Prostate gland (tissue), 2 donors: ENCODE data around the gene ELF2. TPM values are rescaled to one million over a fixed set of nuclear protein-coding genes. Genes with fewer than 3 reads are reported as not detected.
"Not testable (repeated sequence)": the region's sequence is repeated elsewhere in the genome, so short reads cannot be mapped to it uniquely, and the experiment has no call there.

Experiments used
- DNase-seq: peaks from one replicate; pipeline ENCODE4 v3.0.0-alpha.2; 2019; ENCODE audit warnings: low spot score
- H3K27ac ChIP-seq, 2 donors: fragments of 200-600 bp; sonication (generic); 2 replicates each; pipeline ENCODE4 v1.5.1; 2017 to 2019
- H3K27me3 ChIP-seq: fragments of 200-600 bp; sonication (generic); replicated peaks from 2 replicates; pipeline ENCODE4 v1.5.1; 2019; ENCODE audit not compliant: insufficient read depth
- H3K36me3 ChIP-seq, 2 donors: fragments of 200-600 bp; sonication (generic); 1 replicate in 1 of 2; 2 replicates in 1 of 2; pipeline versions ENCODE4 v1.5.1 to v1.8.1; 2017 to 2019
- H3K4me1 ChIP-seq: fragments of 200-600 bp; sonication (generic); replicated peaks from 2 replicates; pipeline ENCODE4 v1.5.1; 2019
- H3K4me3 ChIP-seq, 2 donors: fragments of 200-600 bp; sonication (generic); 2 replicates each; pipeline ENCODE4 v1.5.1; 2017 to 2019
- H3K9me3 ChIP-seq: fragments of 200-600 bp; sonication (generic); 2 replicates; pipeline ENCODE4 v1.5.1; 2017
- CTCF ChIP-seq, 4 experiments: fragments of 200-600 bp in 2 of 4; fragments of 450-650 bp in 2 of 4; sonication (generic) in 2 of 4; IDR thresholded peaks; 1 replicate in 3 of 4; 2 replicates in 1 of 4; pipeline ENCODE4 v1.5.1; 2016 to 2019; ENCODE audit warnings: antibody characterized with exemption in 4 of 4, mild to moderate bottlenecking in 2 of 4, moderate library complexity in 2 of 4
- POLR2A ChIP-seq: fragments of 450-650 bp; IDR thresholded peaks from one replicate; pipeline ENCODE4 v1.6.1; 2016; ENCODE audit warnings: antibody characterized with exemption, mild to moderate bottlenecking
- POLR2AphosphoS5 ChIP-seq: sonication (generic); formaldehyde crosslinking; IDR thresholded peaks from one replicate; pipeline ENCODE4 v1.6.1; 2017; ENCODE audit warnings: antibody characterized with exemption
- WGBS: methylation state at CpG from one replicate; pipeline ENCODE4 v1.1.5; 2018; 5-methylcytosine and 5-hydroxymethylcytosine counted together
- intact Hi-C: fragments of 100-400 bp; cut with DNase I; formaldehyde crosslinking; loops from one replicate; pipeline ENCODE4 v1.14.2; 2022
- total RNA-seq, 2 donors: library from RNA; depleted of rRNA; stranded (reverse); fragments of >200 nt; gene quantifications; one replicate each; pipeline ENCODE4 v1.1.0, GENCODE V29; 2016

The ELF2 gene
- total RNA-seq, 2 donors from 2014 or later, result 53.2 to 61.7 TPM

- DNase-seq, result peak; percentile 82
- TF ChIP-seq POLR2A (no peak), CTCF (IDR thresholded peaks at IDR 0.05) (peak; percentile 62 to 88 (median 84)), POLR2AphosphoS5 (peak; percentile 62)
- 50% methylated on average over 14 of the region's 14 CpGs for WGBS
- H3K4me3 ChIP-seq, result no peak overlapping the region
- intact Hi-C loops, result loop anchor here (5.0 kb wide), 2 partner anchors 52 to 137 kb away; no protein-coding TSS in a partner anchor
- no peak overlapping the region for H3K27ac ChIP-seq
- H3K4me1 ChIP-seq, result no peaks in the 10 kb centered on the region
- no peaks in the 10 kb centered on the region for H3K36me3 ChIP-seq
- no peaks in the 10 kb centered on the region for H3K9me3 ChIP-seq
- no peaks in the 10 kb centered on the region for H3K27me3 ChIP-seq
These were observed 146.3 kb downstream of the ELF2 start for GRCh38 chr4:139030614-139031235.

DNA sequence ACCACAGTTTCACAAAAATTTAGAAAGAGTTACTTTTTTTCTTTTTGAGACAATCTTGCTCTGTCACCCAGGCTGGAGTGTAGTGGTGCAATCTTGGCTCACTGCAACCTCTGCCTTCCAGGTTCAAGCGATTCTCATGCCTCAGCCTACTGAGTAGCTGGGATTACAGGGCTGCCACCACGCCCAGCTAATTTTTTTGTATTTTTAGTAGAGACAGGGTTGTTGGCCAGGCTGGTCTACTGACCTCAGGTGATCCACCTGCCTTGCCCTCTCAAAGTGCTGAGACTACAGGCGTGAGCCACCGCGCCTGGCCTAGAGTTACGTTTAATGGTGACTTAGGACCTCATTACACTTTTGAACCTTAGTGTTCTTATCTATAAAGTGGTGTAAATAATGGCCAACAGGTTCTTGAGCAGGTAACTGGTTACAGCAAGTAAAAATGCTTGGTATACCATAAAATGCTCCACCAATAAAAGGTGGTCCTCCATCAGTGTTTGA, 147.1 kb downstream of the ELF2 start:
- 74% methylated on average over 6 of the region's 6 CpGs for WGBS
- intact Hi-C loops, result loop anchor here (5.0 kb wide), 3 partner anchors 52 to 267 kb away; no protein-coding TSS in a partner anchor
- not testable (repeated sequence) for H3K9me3 ChIP-seq

GRCh38 chr4:139028191-139028661, 148.8 kb downstream of the ELF2 start:
- 78% methylated on average over 11 of the region's 11 CpGs for WGBS
- Histone ChIP-seq H3K27me3 (no peaks in the 10 kb centered on the region), H3K4me1 (no peaks in the 10 kb centered on the region), H3K4me3 (no peak overlapping the region), H3K36me3 (no peaks in the 10 kb centered on the region), H3K9me3 (no peaks in the 10 kb centered on the region), H3K27ac (no peak overlapping the region)
- no peak for DNase-seq
- TF ChIP-seq POLR2A (no peak), CTCF (IDR thresholded peaks at IDR 0.05) (no peak), POLR2AphosphoS5 (no peak)
- intact Hi-C loops, result loop anchor here (5.0 kb wide), 1 partner anchor 269 kb away; no protein-coding TSS in a partner anchor

More for the DNA sequence above, 147.1 kb downstream of the ELF2 start:
- not testable (repeated sequence) for H3K4me3 ChIP-seq, H3K27ac ChIP-seq, H3K36me3 ChIP-seq, H3K4me1 ChIP-seq, DNase-seq, H3K27me3 ChIP-seq

DNA sequence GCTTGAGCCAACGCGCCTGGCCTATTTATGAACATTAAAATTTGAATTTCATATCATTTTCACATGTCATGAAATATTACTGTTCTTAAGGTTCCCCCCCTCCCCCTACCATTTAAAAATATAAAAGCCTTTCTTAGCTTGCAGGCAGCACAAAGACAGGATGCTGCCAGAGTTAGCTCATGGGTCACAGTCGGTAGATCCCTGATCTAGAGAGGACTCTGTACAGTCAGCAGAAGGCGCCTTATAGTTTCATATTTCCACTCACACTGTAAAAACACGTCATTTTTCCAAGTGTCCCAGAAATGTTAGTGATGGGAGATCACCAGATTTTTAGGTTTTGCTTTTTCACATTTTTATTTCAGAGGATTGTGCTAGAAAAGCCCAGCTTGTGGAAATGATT, 149.2 kb downstream of the ELF2 start:
- WGBS, result 82% methylated on average over 5 of the region's 5 CpGs
- DNase-seq, result no peak
- no peak overlapping the region for H3K4me3 ChIP-seq
- H3K27ac ChIP-seq, result no peak overlapping the region
- H3K4me1 ChIP-seq, result no peaks in the 10 kb centered on the region
- no peaks in the 10 kb centered on the region for H3K27me3 ChIP-seq
- intact Hi-C loops, result loop anchor here (5.0 kb wide), 1 partner anchor 270 kb away; no protein-coding TSS in a partner anchor
- TF ChIP-seq POLR2AphosphoS5 (no peak), CTCF (IDR thresholded peaks at IDR 0.05) (no peak), POLR2A (no peak)
- H3K36me3 ChIP-seq, result no peaks in the 10 kb centered on the region
- H3K9me3 ChIP-seq, result no peaks in the 10 kb centered on the region

GRCh38 chr4:139025841-139026240, 151.2 kb downstream of the ELF2 start:
- DNase-seq, result no peak
- H3K4me3 ChIP-seq, result no peak overlapping the region
- H3K4me1 ChIP-seq, result no peaks in the 10 kb centered on the region
- intact Hi-C loops, result loop anchor here (5.0 kb wide), 1 partner anchor 271 kb away; no protein-coding TSS in a partner anchor
- TF ChIP-seq POLR2AphosphoS5, result no peak
- TF ChIP-seq POLR2A, result no peak
- no peak for TF ChIP-seq CTCF (IDR thresholded peaks at IDR 0.05)
- H3K9me3 ChIP-seq, result no peaks in the 10 kb centered on the region
- 96% methylated on average over 1 of the region's 1 CpG for WGBS
- no peaks in the 10 kb centered on the region for H3K36me3 ChIP-seq
- H3K27me3 ChIP-seq, result no peaks in the 10 kb centered on the region
- H3K27ac ChIP-seq, result no peak overlapping the region
